Neural cell (in vitro differentiated cells): Measurements from ENCODE around the gene SEBOX.
"Not testable (repeated sequence)": the region's sequence is repeated elsewhere in the genome, so short reads cannot be mapped to it uniquely, and the experiment has no call there.

ENCODE experiments used
- EP300 ChIP-seq: fragments of 450-650 bp; conservative IDR thresholded peaks from 2 replicates; pipeline ENCODE4 v1.6.1; 2014; ENCODE audit warnings: antibody characterized with exemption, mild to moderate bottlenecking, moderate library complexity; ENCODE audit not compliant: poor library complexity, severe bottlenecking
- EZH2 ChIP-seq: fragments of 200-600, 300-800 bp; shearing (Covaris generic), sonication (generic); IDR thresholded peaks from 2 replicates; pipeline ENCODE4 v1.6.1; 2014; ENCODE audit warnings: antibody characterized with exemption, low read length, borderline replicate concordance, mild to moderate bottlenecking; ENCODE audit not compliant: insufficient read depth, poor library complexity, severe bottlenecking
- TAF1 ChIP-seq: IDR thresholded peaks from 2 replicates; pipeline ENCODE4 v1.6.1; 2012; ENCODE audit warnings: low read depth
- TF ChIP-seq, protein P1 (sequence below): fragments of 450-650 bp; IDR thresholded peaks from 2 replicates; pipeline ENCODE4 v1.5.1; 2014; ENCODE audit warnings: antibody characterized with exemption, mild to moderate bottlenecking, moderate library complexity; ENCODE audit not compliant: poor library complexity, severe bottlenecking
- TF ChIP-seq, protein P2 (sequence below): IDR thresholded peaks from 2 replicates; pipeline ENCODE4 v1.6.1; 2012; ENCODE audit warnings: borderline replicate concordance

DNA sequence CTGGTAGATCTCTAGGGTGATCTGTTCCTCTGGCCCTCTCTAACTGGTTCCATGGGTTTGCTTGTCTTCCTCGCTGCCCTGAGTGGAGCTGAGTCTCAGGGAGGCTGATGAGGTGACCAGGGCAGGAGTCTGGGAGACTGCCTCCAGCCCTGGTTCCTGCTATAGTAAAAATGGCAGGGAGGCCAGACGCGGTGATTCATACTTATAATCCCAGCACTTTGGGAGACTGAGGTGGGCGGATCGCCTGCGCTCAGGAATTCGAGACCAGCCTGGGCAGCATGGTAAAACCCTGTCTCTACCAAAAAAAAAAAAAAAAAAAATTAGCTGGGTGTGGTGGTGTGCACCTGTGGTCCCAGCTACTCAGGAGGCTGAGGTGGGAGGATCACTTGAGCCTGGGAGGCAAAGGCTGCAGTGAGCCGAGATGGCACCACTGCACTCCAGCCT is 26.2 kb downstream of the SEBOX start:
- not testable (repeated sequence) for TF ChIP-seq EP300, EZH2, TAF1
- TF ChIP-seq, protein P1, sequence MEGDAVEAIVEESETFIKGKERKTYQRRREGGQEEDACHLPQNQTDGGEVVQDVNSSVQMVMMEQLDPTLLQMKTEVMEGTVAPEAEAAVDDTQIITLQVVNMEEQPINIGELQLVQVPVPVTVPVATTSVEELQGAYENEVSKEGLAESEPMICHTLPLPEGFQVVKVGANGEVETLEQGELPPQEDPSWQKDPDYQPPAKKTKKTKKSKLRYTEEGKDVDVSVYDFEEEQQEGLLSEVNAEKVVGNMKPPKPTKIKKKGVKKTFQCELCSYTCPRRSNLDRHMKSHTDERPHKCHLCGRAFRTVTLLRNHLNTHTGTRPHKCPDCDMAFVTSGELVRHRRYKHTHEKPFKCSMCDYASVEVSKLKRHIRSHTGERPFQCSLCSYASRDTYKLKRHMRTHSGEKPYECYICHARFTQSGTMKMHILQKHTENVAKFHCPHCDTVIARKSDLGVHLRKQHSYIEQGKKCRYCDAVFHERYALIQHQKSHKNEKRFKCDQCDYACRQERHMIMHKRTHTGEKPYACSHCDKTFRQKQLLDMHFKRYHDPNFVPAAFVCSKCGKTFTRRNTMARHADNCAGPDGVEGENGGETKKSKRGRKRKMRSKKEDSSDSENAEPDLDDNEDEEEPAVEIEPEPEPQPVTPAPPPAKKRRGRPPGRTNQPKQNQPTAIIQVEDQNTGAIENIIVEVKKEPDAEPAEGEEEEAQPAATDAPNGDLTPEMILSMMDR = not testable (repeated sequence)
- TF ChIP-seq, protein P2, sequence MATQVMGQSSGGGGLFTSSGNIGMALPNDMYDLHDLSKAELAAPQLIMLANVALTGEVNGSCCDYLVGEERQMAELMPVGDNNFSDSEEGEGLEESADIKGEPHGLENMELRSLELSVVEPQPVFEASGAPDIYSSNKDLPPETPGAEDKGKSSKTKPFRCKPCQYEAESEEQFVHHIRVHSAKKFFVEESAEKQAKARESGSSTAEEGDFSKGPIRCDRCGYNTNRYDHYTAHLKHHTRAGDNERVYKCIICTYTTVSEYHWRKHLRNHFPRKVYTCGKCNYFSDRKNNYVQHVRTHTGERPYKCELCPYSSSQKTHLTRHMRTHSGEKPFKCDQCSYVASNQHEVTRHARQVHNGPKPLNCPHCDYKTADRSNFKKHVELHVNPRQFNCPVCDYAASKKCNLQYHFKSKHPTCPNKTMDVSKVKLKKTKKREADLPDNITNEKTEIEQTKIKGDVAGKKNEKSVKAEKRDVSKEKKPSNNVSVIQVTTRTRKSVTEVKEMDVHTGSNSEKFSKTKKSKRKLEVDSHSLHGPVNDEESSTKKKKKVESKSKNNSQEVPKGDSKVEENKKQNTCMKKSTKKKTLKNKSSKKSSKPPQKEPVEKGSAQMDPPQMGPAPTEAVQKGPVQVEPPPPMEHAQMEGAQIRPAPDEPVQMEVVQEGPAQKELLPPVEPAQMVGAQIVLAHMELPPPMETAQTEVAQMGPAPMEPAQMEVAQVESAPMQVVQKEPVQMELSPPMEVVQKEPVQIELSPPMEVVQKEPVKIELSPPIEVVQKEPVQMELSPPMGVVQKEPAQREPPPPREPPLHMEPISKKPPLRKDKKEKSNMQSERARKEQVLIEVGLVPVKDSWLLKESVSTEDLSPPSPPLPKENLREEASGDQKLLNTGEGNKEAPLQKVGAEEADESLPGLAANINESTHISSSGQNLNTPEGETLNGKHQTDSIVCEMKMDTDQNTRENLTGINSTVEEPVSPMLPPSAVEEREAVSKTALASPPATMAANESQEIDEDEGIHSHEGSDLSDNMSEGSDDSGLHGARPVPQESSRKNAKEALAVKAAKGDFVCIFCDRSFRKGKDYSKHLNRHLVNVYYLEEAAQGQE = not testable (repeated sequence)
